ENCODE measurements around the gene SLCO3A1.

- TF ChIP-seq SRF (IDR thresholded peaks at IDR 0.05; ENCODE audit: low read depth) (no peak), SP1 (IDR thresholded peaks at IDR 0.05; ENCODE audit: low read depth) (no peak), CTCF (IDR thresholded peaks at IDR 0.05 in 2 of 3, conservative IDR thresholded peaks at IDR 0.05 in 1 of 3; ENCODE audit: borderline replicate concordance in 1 of 3, insufficient read depth in 1 of 3, low read depth in 2 of 3, low read length in 2 of 3) (no peak), RAD21 (IDR thresholded peaks at IDR 0.05; ENCODE audit: low read depth) (no peak), SIN3A (IDR thresholded peaks at IDR 0.05; ENCODE audit: low read depth) (no peak), ATF3 (IDR thresholded peaks at IDR 0.05) (no peak)
These were observed 58.3 kb downstream of the SLCO3A1 start for GRCh38 chr15:91911844-91912243.

Data from HCT116 (cell line).